Glutamatergic neuron (in vitro differentiated cells): ENCODE data around the gene MAP3K9. TPM values are rescaled to one million over a fixed set of nuclear protein-coding genes. Genes with fewer than 3 reads are reported as not detected.

Experiments used
- DNase-seq: peaks from one replicate; pipeline ENCODE4 v3.0.0; 2022
- H3K27ac Mint-ChIP-seq: one replicate; pipeline ENCODE4 v1.8.0; 2020; ENCODE audit warnings: mild to moderate bottlenecking, mixed read lengths, inconsistent platforms; ENCODE audit not compliant: unreplicated experiment
- H3K27me3 Mint-ChIP-seq: one replicate; pipeline ENCODE4 v1.8.0; 2020; ENCODE audit warnings: mild to moderate bottlenecking, moderate library complexity, mixed read lengths, inconsistent platforms; ENCODE audit not compliant: unreplicated experiment
- H3K36me3 Mint-ChIP-seq: one replicate; pipeline ENCODE4 v1.8.0; 2020; ENCODE audit warnings: mild to moderate bottlenecking, mixed read lengths, inconsistent platforms; ENCODE audit not compliant: unreplicated experiment
- H3K4me1 Mint-ChIP-seq: one replicate; pipeline ENCODE4 v1.8.0; 2020; ENCODE audit warnings: mild to moderate bottlenecking, low read depth, mixed read lengths, inconsistent platforms; ENCODE audit not compliant: unreplicated experiment
- H3K4me3 Mint-ChIP-seq: one replicate; pipeline ENCODE4 v1.8.0; 2020; ENCODE audit warnings: mild to moderate bottlenecking, mixed read lengths, inconsistent platforms; ENCODE audit not compliant: unreplicated experiment
- H3K9me3 Mint-ChIP-seq: one replicate; pipeline ENCODE4 v1.8.0; 2020; ENCODE audit warnings: mild to moderate bottlenecking, moderate library complexity, mixed read lengths, inconsistent platforms; ENCODE audit not compliant: unreplicated experiment
- CTCF ChIP-seq: fragments of 200-600 bp; sonication (generic); IDR thresholded peaks from one replicate; pipeline ENCODE4 v1.5.0; 2021; ENCODE audit not compliant: partially characterized antibody, unreplicated experiment
- total RNA-seq: library from RNA; stranded (reverse); fragmentation: NEBNext Ultra II Directional; extraction: Animal tissue kit (Norgen Biotek cat#: 25700); gene quantifications from one replicate; pipeline ENCODE4 v1.2.1, GENCODE V29; 2021; ENCODE audit not compliant: unreplicated experiment

Gene MAP3K9
- total RNA-seq, 1 donor from 2014 or later, result 20.0 TPM

GRCh38 chr14:70828188-70828587 is 18.9 kb upstream of the MAP3K9 start:
- H3K27me3 Mint-ChIP-seq, result peaks cover 6% of the 10 kb centered on the region
- TF ChIP-seq CTCF, result no peak

GRCh38 chr14:70827752-70828151 is 18.4 kb upstream of the MAP3K9 start:
- Mint-ChIP-seq H3K9me3 (peaks cover 6% of the 10 kb centered on the region), H3K27ac (no peak overlapping the region), H3K27me3 (peaks cover 6% of the 10 kb centered on the region), H3K4me1 (peaks cover 2% of the 10 kb centered on the region), H3K36me3 (no peaks in the 10 kb centered on the region), H3K4me3 (no peak overlapping the region)
- no peak for DNase-seq
- TF ChIP-seq CTCF, result no peak

More at GRCh38 chr14:70828188-70828587, 18.9 kb upstream of the MAP3K9 start:
- no peak for DNase-seq
- no peak overlapping the region for H3K27ac Mint-ChIP-seq
- no peaks in the 10 kb centered on the region for H3K4me1 Mint-ChIP-seq
- no peaks in the 10 kb centered on the region for H3K36me3 Mint-ChIP-seq
- peaks cover 6% of the 10 kb centered on the region for H3K9me3 Mint-ChIP-seq
- H3K4me3 Mint-ChIP-seq, result no peak overlapping the region

- DNase-seq, result no peak
- no peaks in the 10 kb centered on the region for H3K36me3 Mint-ChIP-seq
- H3K27ac Mint-ChIP-seq, result no peak overlapping the region
- peaks cover 6% of the 10 kb centered on the region for H3K27me3 Mint-ChIP-seq
- H3K9me3 Mint-ChIP-seq, result peaks cover 6% of the 10 kb centered on the region
- peaks cover 2% of the 10 kb centered on the region for H3K4me1 Mint-ChIP-seq
- no peak overlapping the region for H3K4me3 Mint-ChIP-seq
- no peak for TF ChIP-seq CTCF
These were observed 18.0 kb upstream of the MAP3K9 start for GRCh38 chr14:70827347-70827746.

GRCh38 chr14:70823281-70823680 is 14.0 kb upstream of the MAP3K9 start:
- Mint-ChIP-seq H3K4me3 (peak overlapping the region; percentile 86), H3K4me1 (peaks cover 2% of the 10 kb centered on the region), H3K36me3 (no peaks in the 10 kb centered on the region), H3K27me3 (peaks cover 13% of the 10 kb centered on the region), H3K27ac (no peak overlapping the region), H3K9me3 (peaks cover 3% of the 10 kb centered on the region)
- TF ChIP-seq CTCF, result no peak
- DNase-seq, result no peak

GRCh38 chr14:70822530-70823185 is 13.3 kb upstream of the MAP3K9 start:
- TF ChIP-seq CTCF, result no peak
- Mint-ChIP-seq H3K4me1 (peaks cover 2% of the 10 kb centered on the region), H3K4me3 (peak overlapping the region; percentile 86), H3K27me3 (peaks cover 12% of the 10 kb centered on the region), H3K9me3 (peaks cover 3% of the 10 kb centered on the region), H3K27ac (peak overlapping the region; percentile 53), H3K36me3 (no peaks in the 10 kb centered on the region)
- DNase-seq, result peak; percentile 71
